GM12872 (cell line): Measurements from ENCODE around the gene FAM237A.

Experiments
- TF ChIP-seq, protein P1 (sequence below): IDR thresholded peaks from 3 replicates; pipeline ENCODE4 v1.5.1; 2011; ENCODE audit warnings: low read depth, mild to moderate bottlenecking, low read length, moderate library complexity; ENCODE audit not compliant: insufficient read depth

FAM237A gene

DNA sequence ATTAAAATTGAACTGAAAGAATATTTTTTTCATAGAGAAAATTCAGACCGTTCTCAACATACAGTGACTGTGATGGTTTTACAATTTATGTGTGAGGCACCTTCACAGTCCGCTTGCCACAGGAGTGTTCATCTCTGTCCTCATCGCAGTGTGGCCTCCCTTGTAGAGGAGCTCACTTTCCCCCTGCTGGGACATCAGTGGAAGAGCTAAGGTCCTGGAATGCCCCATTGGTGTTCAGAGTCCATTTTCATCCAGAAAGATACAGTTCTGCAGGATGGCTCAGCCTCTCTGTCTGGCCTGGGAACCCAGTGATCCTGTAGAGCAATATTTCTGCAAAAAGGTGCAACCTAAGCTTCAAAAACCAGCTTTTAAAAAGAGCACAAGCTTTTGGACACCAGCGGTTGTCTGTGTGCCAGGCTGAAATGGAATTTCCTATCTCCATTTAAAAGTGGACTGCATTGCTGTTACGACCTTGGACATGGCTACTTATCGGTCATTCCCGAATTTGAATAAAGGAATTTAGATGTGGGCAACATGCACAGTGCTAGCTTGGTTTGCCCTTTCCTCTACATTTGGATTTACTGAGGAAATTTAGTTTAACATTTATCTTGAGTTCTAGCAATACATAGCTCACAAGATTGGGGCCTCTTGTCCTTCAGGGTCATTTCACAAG, 26.7 kb upstream of the FAM237A start:
- TF ChIP-seq, protein P1, sequence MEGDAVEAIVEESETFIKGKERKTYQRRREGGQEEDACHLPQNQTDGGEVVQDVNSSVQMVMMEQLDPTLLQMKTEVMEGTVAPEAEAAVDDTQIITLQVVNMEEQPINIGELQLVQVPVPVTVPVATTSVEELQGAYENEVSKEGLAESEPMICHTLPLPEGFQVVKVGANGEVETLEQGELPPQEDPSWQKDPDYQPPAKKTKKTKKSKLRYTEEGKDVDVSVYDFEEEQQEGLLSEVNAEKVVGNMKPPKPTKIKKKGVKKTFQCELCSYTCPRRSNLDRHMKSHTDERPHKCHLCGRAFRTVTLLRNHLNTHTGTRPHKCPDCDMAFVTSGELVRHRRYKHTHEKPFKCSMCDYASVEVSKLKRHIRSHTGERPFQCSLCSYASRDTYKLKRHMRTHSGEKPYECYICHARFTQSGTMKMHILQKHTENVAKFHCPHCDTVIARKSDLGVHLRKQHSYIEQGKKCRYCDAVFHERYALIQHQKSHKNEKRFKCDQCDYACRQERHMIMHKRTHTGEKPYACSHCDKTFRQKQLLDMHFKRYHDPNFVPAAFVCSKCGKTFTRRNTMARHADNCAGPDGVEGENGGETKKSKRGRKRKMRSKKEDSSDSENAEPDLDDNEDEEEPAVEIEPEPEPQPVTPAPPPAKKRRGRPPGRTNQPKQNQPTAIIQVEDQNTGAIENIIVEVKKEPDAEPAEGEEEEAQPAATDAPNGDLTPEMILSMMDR: no peak

DNA sequence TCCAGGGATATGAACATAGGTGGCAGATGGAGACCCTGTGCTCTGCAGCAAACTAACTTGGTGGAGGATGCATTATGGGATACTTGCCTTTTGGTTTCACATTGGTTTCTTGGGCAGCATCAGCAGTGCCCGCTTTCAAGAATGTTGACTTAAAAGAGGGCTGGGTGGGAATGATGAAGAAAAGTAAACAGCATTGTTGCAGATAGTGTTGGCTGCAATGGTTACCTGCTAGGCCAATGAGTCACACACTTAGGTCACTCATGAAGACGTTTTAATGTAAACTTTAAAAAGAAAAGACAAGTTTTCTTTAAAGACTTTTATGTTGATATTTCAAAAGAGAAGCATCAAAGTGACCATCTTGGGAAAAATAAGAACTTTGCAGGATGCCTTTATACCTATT, 26.1 kb upstream of the FAM237A start:
- TF ChIP-seq, protein P1: no peak

DNA sequence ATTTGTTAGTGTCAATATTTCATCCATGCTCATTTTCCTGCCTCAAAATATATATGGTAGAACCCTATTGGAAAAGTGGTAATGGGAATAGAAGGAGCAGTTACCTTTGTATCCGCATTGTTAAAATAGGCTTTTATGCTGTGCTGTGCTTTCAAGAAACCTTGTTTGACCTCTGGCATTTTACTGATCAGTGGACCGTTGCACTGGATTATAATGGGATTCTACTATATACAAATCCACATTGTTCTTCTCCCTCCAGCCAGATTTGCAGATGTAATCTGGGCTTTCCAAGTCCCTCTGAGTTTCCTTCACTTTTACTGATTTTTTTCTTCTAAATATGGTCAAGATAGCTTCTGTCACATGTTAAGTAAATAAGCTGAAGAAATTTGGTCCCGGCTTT, 23.3 kb upstream of the FAM237A start:
- TF ChIP-seq, protein P1: no peak

DNA sequence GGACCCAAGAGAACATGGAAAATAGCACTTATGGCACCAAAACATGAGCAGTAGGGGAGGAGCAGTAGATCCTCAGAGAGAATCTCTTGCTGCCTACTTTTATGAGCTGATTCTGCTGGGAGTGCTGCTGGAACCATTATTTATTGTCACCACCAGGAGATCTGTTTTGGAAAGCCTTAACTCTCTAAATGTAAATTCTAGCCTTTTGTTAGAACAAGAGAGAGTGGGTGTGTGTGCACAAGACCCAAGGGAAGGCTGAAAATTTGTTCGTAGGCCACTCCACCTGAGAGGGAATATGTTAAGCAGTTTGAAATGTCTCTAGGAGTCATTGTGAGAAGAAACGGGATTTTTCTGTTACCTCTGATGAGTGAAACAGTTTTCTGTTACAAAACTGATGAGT, 16.2 kb upstream of the FAM237A start:
- TF ChIP-seq, protein P1: no peak

DNA sequence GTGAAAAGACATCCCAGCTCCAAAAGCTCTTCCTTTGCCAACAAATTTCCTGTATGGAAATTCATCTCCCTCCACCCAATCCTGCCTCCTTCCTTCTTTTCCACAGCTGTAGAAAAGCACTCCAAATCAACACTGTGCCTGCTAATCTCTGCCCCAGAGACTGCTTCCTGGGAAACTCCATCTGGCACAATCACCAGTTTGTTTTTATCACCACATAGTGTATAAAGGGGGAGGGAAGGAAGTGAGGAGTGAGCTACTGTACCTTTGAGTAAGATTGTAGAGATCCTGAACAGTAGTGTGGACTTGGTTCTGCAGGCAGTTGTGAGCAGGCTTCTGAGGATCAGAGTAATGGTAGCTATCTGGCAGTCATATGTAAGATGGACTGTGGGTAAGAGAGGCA, 14.7 kb upstream of the FAM237A start:
- TF ChIP-seq, protein P1: no peak

DNA sequence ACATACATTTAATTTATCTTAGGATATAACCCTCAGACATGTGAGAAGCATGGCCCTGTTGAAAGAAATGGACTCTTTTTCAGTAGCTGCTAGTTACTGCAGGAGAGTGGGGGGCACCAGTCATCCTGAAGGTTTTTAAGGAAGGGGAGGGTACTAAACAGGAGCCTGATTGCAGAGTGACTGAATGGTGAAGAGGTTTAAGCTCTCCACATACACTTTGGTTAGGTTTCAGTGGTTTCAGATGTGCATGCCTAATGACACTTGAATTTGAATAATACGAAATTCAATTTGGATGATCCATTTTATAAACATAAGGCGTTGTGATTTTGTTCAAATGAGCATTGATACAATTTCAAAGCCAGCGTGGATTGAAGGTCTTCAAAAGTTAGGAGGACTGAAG, 10.9 kb upstream of the FAM237A start:
- TF ChIP-seq, protein P1: no peak

DNA sequence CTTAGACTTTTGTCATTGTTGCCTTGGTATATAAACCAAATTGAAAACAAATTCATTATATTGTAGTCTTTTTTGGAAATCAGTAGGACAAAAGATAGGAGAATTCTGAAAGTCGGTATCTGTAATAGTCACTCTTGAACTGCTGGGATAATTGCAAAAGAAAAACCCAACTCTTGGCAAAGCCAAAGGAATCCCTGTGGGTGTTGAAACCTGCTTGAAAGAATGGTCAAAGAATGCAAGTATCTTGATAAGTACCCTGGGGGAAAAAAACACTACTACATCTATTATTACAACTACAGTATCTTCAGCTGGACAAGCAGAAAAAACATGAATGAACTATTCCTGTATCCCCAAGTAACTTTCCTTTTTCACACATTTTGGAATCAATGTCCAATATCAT, 7.3 kb upstream of the FAM237A start:
- TF ChIP-seq, protein P1: no peak
